ENCODE measurements around the gene MIS18A.
"Not testable (repeated sequence)": the region's sequence is repeated elsewhere in the genome, so short reads cannot be mapped to it uniquely, and the experiment has no call there.

DNA sequence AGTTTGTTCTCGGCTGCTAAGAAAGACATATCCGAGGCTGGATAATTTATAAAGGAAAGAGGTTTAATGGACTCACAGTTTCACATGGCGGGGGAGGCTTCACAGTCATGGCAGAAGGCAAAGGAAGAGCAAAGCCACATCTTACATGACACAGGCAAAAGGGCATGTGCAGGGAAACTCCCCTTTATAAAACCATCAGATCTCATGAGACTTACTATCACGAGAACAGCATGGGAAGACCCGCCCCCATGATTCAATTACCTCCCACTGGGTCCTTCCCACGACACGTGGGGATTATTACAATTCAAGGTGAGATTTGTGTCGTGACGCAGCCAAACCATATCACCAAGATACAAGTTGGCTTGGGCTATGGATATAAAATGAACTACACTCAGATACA lies 32.1 kb upstream of the MIS18A start:
- TF ChIP-seq ELF4 (IDR thresholded peaks at IDR 0.05); LEF1 (IDR thresholded peaks at IDR 0.05; ENCODE audit: borderline replicate concordance); TARDBP (IDR thresholded peaks at IDR 0.05); NFRKB (IDR thresholded peaks at IDR 0.05); SUZ12 (IDR thresholded peaks at IDR 0.05): not testable (repeated sequence)

Data from HEK293T (cell line).